Brain microvascular endothelial cell (primary cell): ENCODE measurements around the gene LRRN3.

Experiments
- DNase-seq: peaks from one replicate; pipeline ENCODE4 v3.0.0-alpha.2; 2020
- H3K27ac ChIP-seq: fragments of 250-450 bp; sonication (Bioruptor Pico); 2 replicates; pipeline ENCODE4 v1.5.1; 2020; ENCODE audit warnings: mild to moderate bottlenecking, moderate library complexity
- H3K27me3 ChIP-seq: fragments of 250-450 bp; sonication (Bioruptor Pico); replicated peaks from 2 replicates; pipeline ENCODE4 v1.5.1; 2020; ENCODE audit warnings: mild to moderate bottlenecking
- H3K36me3 ChIP-seq: fragments of 250-450 bp; sonication (Bioruptor Pico); replicated peaks from 2 replicates; pipeline ENCODE4 v1.5.1; 2020; ENCODE audit warnings: mild to moderate bottlenecking
- H3K4me3 ChIP-seq: 2 replicates; pipeline ENCODE4 v1.5.1; 2011; ENCODE audit warnings: low read depth, mild to moderate bottlenecking, control low read depth, low read length, moderate library complexity
- in situ Hi-C: cut with HindIII; loops from 2 replicates; pipeline ENCODE4 v1.10.0; 2017; ENCODE audit warnings: low sequenced_read_pairs, low pct_ligation_motif_present
- TF ChIP-seq, protein P1 (sequence below): IDR thresholded peaks from 2 replicates; pipeline ENCODE4 v1.5.1; 2011; ENCODE audit warnings: low read depth, mild to moderate bottlenecking, moderate library complexity, low read length, control low read depth, inconsistent platforms; ENCODE audit errors: missing control alignments

The LRRN3 gene

DNA sequence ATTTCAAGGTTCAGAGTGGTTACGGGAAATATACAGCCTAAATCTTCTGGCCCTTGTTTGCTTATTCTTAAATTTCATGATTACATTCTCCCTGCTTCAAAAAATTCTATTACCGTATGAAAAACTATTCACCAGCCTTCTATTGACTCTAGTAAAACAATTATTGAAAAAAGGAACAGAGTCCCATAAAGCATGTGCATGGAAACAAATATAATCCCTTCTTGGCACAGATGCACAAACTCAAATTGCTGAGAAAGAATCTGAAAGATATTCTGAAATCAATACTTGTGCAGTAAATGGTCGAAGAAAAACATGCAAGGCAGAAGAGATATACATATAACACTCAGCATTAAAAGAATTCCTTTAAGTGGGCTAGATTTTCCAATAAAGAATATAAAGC lies 83.6 kb downstream of the LRRN3 start:
- no peaks in the 10 kb centered on the region for H3K27me3 ChIP-seq
- H3K27ac ChIP-seq = no peak overlapping the region
- in situ Hi-C loops = no loop called here
- DNase-seq = no peak
- H3K36me3 ChIP-seq = no peaks in the 10 kb centered on the region
- H3K4me3 ChIP-seq = no peak overlapping the region
- TF ChIP-seq, protein P1, sequence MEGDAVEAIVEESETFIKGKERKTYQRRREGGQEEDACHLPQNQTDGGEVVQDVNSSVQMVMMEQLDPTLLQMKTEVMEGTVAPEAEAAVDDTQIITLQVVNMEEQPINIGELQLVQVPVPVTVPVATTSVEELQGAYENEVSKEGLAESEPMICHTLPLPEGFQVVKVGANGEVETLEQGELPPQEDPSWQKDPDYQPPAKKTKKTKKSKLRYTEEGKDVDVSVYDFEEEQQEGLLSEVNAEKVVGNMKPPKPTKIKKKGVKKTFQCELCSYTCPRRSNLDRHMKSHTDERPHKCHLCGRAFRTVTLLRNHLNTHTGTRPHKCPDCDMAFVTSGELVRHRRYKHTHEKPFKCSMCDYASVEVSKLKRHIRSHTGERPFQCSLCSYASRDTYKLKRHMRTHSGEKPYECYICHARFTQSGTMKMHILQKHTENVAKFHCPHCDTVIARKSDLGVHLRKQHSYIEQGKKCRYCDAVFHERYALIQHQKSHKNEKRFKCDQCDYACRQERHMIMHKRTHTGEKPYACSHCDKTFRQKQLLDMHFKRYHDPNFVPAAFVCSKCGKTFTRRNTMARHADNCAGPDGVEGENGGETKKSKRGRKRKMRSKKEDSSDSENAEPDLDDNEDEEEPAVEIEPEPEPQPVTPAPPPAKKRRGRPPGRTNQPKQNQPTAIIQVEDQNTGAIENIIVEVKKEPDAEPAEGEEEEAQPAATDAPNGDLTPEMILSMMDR = no peak
